HG03432 (cell line): ENCODE data around the gene GRK2.

Source experiments
- ATAC-seq: cut with Tn5 transposase; IDR thresholded peaks from one replicate; pipeline ENCODE4 v1.9.1; 2021; ENCODE audit warnings: mild to moderate bottlenecking, moderate library complexity; ENCODE audit not compliant: unreplicated experiment

Gene GRK2

DNA sequence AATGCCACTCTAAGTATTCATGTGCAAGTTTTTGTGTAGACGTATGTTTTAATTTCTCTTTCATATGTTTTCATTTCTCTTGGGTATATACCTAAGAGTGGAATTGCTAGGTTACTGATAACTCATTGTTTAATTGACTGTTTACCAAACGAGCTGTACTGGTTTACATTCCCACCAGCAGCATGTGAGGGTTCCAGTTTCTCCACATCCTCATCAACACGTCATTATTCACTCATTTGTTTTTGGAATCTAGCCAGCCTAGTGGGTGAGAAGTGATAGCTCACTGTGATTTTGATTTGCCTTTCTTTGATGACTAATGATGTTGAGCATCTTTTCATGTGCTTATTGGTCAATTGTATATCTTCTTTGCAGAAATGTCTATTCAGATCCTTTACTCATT is 26.8 kb downstream of the GRK2 start:
- no peak for ATAC-seq

- no peak for ATAC-seq
Measured at GRCh38 chr11:67295846-67296245, 29.6 kb downstream of the GRK2 start.

- ATAC-seq = no peak
Measured at GRCh38 chr11:67298786-67299185, 32.5 kb downstream of the GRK2 start.

DNA sequence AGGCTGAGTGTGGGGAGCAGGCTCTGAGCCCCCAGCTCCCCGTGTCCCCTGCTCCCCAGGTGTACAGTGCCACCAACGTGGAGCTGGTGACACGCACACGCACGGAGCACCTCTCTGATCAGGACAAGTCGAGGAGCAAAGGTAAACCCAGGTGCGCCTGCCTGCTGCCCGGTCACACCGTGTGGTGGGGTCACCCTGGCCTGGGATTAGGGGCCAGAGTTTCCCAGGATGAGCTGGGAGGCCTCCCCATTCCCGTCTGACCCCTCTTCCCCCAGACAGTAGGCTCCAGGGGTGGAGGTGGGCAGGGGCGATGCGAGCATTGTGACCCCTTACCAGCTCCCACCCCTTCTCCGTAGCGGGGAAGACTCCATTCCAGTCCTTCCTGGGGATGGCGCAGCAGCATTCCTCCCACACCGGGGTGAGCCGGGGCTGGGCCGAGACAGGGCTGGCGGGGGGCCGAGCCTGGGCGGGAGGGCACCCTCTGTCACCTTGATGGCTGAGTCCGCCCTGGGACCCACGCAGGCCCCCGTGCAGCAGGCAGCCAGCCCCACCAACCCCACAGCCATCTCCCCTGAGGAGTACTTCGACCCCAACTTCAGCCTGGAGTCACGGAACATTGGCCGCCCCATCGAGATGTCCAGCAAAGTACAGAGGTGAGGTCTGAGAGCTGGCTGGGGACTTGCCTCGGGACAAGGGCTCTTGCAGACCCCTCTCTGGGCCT is 33.4 kb downstream of the GRK2 start:
- ATAC-seq = no peak

GRCh38 chr11:67300256-67300755 is 34.0 kb downstream of the GRK2 start:
- no peak for ATAC-seq

DNA sequence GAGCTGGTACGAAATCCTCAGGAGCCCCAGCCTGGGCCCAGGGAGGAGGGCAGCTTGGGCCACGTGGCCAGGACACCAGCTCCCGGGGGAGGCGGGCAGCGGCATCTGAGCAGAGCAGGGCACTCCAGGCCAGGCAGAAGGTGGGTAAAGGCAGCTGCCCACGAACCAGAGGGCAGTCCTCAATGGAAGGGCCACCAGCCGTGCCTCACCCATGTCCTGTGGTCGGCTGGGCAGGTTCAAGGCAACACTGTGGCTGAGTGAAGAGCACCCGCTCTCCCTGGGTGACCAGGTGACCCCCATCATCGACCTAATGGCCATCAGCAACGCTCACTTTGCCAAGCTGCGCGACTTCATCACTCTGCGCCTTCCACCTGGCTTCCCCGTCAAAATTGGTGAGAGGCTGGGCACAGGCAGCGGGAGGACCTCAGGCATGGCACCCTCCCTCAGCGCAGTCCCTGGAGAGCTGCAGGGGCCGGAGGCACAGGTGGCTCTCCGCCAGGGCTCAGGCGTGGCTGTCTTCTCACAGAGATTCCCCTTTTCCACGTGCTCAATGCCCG is 34.6 kb downstream of the GRK2 start:
- ATAC-seq = no peak

DNA sequence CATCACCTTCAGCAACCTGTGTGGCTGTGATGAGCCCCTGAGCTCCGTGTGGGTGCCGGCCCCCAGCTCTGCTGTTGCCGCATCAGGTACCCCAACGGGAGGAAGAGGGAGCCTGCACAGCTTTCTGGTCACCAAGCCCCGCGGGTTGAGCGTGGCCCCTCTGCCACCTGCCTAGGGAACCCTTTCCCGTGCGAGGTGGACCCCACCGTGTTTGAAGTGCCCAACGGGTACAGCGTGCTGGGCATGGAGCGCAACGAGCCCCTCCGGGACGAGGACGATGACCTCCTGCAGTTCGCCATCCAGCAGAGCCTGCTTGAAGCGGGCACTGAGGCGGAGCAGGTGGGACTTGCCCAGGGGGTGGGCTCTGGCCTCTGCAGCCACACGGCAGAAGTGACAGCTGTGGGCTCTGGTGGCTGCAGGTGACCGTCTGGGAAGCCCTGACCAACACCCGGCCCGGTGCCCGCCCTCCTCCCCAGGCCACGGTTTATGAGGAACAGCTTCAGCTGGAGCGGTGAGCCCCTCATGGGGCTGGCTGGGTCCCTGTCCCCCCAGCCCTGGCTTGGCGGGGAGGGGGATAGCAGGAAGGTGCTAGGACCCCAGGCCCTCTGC is 35.1 kb downstream of the GRK2 start:
- no peak for ATAC-seq

DNA sequence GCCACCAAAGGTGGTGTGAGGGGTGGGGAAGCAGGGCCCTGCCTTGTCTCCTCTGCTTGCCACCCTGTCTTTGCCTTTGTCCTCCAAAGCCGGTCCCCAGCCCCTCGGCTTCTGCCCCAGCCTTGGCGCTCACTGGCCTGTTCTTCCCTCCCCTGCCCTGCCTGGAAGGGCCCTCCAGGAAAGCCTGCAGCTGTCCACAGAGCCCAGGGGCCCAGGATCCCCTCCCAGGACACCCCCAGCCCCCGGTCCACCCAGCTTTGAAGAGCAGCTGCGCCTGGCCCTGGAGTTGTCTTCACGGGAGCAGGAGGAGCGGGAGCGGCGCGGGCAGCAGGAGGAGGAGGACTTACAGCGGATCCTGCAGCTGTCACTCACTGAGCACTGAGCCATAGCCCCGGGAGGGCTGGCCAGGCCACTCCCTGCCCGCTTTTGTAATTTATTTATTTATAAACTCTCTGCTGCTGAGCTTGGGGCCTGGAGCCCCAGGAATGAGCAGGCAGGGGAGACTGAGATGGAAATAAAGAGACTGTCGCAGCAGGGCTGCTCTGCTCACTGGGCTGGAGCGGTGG is 35.8 kb downstream of the GRK2 start:
- ATAC-seq = no peak

- no peak for ATAC-seq
Measured at GRCh38 chr11:67302571-67303131, 36.4 kb downstream of the GRK2 start.

- ATAC-seq = no peak
Measured at GRCh38 chr11:67303132-67303834, 37.0 kb downstream of the GRK2 start, which contains the start of gene SSH3. Gene SSH3, plus strand, starts transcription at chr11:67303530. Its CDS starts 96 bp downstream, at chr11:67303626.

DNA sequence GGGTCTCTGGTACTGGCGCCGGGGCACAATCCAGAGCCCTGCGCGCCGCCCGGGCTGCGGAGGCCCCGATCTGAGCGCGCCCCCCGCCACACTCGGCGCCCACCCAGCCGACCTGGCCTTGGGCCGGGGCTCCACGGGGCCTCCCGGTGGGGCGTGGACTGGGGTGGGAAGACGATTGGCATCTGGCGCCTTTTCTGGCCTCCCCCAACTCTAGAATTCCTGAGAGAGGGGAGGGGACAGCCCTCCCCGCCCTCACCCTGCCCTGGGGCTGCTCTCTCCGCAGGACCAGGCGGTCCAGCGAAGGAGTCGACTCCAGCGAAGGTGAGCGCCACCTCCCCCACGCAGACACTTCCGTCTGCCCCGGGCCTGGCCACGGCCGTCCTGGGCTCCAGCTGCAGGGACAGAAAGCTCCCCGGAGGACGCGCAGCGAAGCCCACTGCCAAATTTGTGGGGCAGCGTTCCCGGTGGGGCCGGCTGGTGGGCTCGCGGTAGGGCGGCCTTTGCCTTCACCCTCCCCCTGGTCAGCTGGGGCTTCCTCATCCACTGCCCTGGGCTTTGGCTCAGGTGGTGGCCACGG is 37.6 kb downstream of the GRK2 start:
- no peak for ATAC-seq

- ATAC-seq = no peak
Measured at GRCh38 chr11:67304511-67305113, 38.3 kb downstream of the GRK2 start.

- no peak for ATAC-seq
Measured at GRCh38 chr11:67306769-67307544, 40.7 kb downstream of the GRK2 start.

DNA sequence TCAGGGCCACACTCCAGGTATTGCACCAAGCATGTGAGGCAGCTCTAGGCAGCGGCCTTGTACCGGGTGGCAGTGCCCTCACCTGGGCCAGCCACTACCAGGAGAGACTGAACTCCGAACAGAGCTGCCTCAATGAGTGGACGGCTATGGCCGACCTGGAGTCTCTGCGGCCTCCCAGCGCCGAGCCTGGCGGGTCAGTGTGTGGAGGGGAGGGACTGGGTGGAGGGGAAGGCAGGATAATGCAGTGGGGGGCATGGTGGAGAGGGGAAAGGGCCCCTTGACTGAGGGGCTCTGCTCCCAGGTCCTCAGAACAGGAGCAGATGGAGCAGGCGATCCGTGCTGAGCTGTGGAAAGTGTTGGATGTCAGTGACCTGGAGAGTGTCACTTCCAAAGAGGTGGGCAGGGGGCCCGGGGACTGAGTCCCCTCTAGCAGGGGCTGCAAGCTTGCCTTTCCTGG is 41.3 kb downstream of the GRK2 start:
- no peak for ATAC-seq

DNA sequence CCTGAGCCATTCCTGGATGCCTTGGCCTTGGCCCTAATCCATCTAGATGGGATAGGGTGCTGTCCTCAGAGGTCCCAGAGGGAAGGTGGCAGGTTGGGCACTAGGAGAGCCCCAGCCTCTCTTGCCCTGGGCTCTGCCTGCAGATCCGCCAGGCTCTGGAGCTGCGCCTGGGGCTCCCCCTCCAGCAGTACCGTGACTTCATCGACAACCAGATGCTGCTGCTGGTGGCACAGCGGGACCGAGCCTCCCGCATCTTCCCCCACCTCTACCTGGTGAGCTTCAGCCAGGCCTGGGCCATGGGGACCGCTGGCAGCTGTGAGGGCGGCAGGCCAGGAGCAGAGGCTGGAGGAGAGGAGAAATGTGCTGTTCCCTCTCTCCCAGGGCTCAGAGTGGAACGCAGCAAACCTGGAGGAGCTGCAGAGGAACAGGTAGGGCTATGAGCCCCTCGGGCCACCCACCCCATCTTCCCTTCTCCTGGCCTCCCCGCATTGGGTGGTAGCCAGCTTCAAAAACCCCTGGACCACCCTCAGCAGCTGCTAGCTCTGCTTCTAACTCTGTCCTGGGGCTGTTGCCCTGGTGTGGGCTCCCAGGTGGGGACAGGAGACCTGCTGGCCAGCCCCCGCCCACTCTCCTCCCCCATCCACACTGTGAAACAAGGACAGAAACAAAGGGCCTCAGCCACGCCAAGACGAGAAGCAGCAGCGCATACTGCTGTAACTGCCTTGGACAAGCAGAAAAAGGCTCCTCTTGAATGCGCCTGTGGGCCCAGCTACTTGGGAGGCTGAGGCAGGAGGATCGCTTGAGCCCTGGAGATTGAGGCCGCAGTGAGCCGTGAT is 42.0 kb downstream of the GRK2 start:
- no peak for ATAC-seq

DNA sequence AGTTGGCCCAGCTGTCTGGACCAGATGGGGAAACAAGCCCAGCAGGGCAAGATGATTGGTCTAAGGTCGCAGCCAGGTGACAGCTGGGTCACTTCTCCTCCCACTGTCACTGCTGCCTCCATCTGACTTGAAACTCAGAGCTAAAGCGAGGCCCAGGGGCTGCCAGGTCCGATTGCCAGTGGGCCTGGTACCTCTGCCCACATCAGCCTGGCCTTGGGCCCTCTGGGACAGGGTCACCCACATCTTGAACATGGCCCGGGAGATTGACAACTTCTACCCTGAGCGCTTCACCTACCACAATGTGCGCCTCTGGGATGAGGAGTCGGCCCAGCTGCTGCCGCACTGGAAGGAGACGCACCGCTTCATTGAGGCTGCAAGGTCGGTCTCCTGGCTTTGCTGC is 42.9 kb downstream of the GRK2 start:
- ATAC-seq = no peak

DNA sequence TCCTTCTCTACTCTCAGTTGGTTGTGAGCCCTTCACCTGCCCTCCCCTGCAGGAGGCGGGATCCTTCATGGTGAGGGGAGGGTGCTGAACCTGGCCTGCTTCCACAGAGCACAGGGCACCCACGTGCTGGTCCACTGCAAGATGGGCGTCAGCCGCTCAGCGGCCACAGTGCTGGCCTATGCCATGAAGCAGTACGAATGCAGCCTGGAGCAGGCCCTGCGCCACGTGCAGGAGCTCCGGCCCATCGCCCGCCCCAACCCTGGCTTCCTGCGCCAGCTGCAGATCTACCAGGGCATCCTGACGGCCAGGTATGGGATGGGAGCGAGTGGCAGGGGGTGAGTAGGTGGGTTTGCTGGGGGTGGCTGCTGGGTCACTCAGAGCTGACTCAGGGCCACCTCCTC is 43.4 kb downstream of the GRK2 start:
- ATAC-seq = no peak

DNA sequence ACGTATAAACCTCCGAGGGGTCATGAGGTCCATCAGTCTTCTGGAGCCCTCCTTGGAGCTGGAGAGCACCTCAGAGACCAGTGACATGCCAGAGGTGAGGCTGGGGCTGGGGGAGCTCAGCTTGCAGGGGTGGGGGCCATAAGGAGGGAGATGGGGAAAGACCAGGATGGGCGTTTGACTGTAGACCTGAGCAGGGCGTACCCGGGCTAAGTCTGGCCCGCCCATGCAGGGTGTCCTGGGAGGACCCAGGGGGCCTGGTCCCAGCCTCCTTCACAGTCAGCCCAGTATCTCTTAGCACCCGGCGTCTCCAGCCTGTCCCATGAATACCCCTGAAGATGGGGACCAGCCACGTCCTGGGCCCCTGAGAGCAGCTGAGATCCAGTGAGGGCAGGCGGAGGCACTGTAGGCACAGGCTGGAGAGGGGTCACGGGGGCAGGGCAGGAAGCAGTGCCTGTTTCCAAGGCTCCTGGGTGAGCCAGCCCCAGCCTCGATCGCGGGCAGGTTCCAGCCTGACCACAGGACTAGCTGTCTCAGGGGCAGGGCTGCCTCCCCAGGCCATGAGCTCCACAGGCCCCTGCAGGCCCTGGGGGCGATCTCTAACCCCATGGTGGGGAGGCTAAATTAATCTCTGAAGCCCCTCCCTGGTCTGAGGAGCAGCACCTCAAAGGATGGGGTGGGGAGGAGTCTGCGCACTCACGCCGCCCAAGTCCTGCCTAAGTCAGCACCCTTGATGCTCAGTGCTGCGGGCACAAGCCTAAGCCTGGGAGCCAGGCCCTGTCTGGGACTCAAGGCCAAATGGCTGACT is 44.2 kb downstream of the GRK2 start:
- ATAC-seq = no peak
